ENCODE measurements around the gene EPB41L3.

EPB41L3 gene

GRCh38 chr18:5398269-5398668, 145.5 kb downstream of the EPB41L3 start:
- Mint-ChIP-seq H3K4me3 (no peak overlapping the region), H3K27ac (no peak overlapping the region), H3K4me1 (ENCODE audit: low read depth) (no peaks in the 10 kb centered on the region), H3K27me3 (peaks cover 3% of the 10 kb centered on the region), H3K9me3 (ENCODE audit: low read depth) (no peaks in the 10 kb centered on the region), H3K36me3 (no peaks in the 10 kb centered on the region)

GRCh38 chr18:5397102-5397501, 146.7 kb downstream of the EPB41L3 start:
- no peaks in the 10 kb centered on the region for H3K9me3 Mint-ChIP-seq (ENCODE audit: low read depth)
- no peak overlapping the region for H3K27ac Mint-ChIP-seq
- no peak overlapping the region for H3K4me3 Mint-ChIP-seq
- peaks cover 3% of the 10 kb centered on the region for H3K27me3 Mint-ChIP-seq
- H3K36me3 Mint-ChIP-seq: no peaks in the 10 kb centered on the region
- H3K4me1 Mint-ChIP-seq (ENCODE audit: low read depth): no peaks in the 10 kb centered on the region

- H3K27ac Mint-ChIP-seq: no peak overlapping the region
- H3K4me3 Mint-ChIP-seq: no peak overlapping the region
- H3K36me3 Mint-ChIP-seq: no peaks in the 10 kb centered on the region
- H3K9me3 Mint-ChIP-seq (ENCODE audit: low read depth): no peaks in the 10 kb centered on the region
- no peaks in the 10 kb centered on the region for H3K4me1 Mint-ChIP-seq (ENCODE audit: low read depth)
- peaks cover 3% of the 10 kb centered on the region for H3K27me3 Mint-ChIP-seq
These were observed 147.8 kb downstream of the EPB41L3 start for GRCh38 chr18:5395860-5396448.

DNA sequence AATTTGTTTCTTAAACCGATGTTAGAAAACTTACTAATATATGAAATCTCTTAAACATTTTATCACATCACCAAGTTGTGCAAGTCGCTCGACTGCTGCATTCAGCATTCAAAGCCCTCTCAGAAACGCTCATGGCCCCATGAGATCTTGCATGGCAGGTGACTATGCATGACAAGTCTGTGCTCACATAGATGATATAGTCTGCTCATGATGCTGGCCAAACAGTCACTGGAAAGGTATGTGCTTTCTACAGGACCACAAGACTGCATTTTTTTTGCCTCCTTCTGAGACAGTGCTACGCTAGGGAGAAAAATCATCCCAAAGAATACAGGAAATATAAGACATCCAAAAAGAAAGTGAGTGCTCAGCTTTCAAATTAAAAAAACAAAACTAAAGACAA, 150.0 kb downstream of the EPB41L3 start:
- no peaks in the 10 kb centered on the region for H3K4me1 Mint-ChIP-seq (ENCODE audit: low read depth)
- H3K27me3 Mint-ChIP-seq: peaks cover 1% of the 10 kb centered on the region
- H3K36me3 Mint-ChIP-seq: no peaks in the 10 kb centered on the region
- no peak overlapping the region for H3K4me3 Mint-ChIP-seq
- no peaks in the 10 kb centered on the region for H3K9me3 Mint-ChIP-seq (ENCODE audit: low read depth)
- no peak overlapping the region for H3K27ac Mint-ChIP-seq

DNA sequence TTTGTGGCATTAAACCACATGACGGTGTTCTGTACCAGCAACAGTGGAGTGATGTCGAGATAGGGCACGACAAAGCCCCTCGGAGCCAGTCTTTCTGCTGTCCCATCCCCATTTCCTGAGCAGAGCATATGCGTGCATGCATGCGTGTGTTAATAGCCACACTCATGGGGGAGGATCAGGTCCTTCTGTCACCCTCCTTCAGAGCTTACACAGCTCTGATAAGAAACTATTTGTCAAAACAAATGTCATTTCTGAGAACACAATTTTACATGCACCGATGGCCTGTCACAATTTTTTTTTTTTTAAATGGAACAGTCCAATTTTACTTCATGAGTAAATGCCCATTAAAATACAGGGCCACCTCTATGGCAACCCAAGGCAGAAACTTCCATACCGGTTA, 152.4 kb downstream of the EPB41L3 start:
- Mint-ChIP-seq H3K4me3 (no peak overlapping the region), H3K27me3 (peaks cover 2% of the 10 kb centered on the region), H3K27ac (no peak overlapping the region), H3K4me1 (ENCODE audit: low read depth) (no peaks in the 10 kb centered on the region), H3K36me3 (no peaks in the 10 kb centered on the region), H3K9me3 (ENCODE audit: low read depth) (no peaks in the 10 kb centered on the region)

- Mint-ChIP-seq H3K27ac (no peak overlapping the region), H3K27me3 (peaks cover 2% of the 10 kb centered on the region), H3K4me1 (ENCODE audit: low read depth) (no peaks in the 10 kb centered on the region), H3K36me3 (no peaks in the 10 kb centered on the region), H3K9me3 (ENCODE audit: low read depth) (no peaks in the 10 kb centered on the region), H3K4me3 (no peak overlapping the region)
These were observed 154.4 kb downstream of the EPB41L3 start for GRCh38 chr18:5389356-5389755.

DNA sequence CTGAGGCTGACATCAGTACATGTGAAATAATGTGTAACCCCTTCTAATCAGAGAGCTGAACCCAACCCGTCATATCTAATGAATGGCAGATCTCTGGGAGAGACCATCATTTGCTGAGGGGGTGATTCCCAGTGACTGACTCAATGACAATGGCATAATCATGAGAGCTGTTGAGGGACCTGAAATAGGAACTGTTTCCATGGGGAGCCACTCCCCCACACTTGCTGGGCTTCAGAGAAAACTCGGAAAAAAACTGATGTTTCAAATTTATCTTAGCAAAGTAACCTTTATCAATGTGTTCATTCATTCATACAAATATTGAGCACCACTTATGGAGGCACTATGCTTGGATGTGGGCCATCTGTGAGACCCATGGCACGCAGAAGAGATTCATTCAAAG, 154.9 kb downstream of the EPB41L3 start:
- no peak overlapping the region for H3K27ac Mint-ChIP-seq
- H3K4me3 Mint-ChIP-seq: no peak overlapping the region
- no peaks in the 10 kb centered on the region for H3K36me3 Mint-ChIP-seq
- H3K4me1 Mint-ChIP-seq (ENCODE audit: low read depth): no peaks in the 10 kb centered on the region
- peaks cover 2% of the 10 kb centered on the region for H3K27me3 Mint-ChIP-seq
- H3K9me3 Mint-ChIP-seq (ENCODE audit: low read depth): no peaks in the 10 kb centered on the region

GRCh38 chr18:5380586-5380985, 163.2 kb downstream of the EPB41L3 start:
- H3K4me1 Mint-ChIP-seq (ENCODE audit: low read depth): no peaks in the 10 kb centered on the region
- H3K9me3 Mint-ChIP-seq (ENCODE audit: low read depth): no peaks in the 10 kb centered on the region
- H3K36me3 Mint-ChIP-seq: no peaks in the 10 kb centered on the region
- no peak overlapping the region for H3K4me3 Mint-ChIP-seq
- peaks cover 2% of the 10 kb centered on the region for H3K27me3 Mint-ChIP-seq
- no peak overlapping the region for H3K27ac Mint-ChIP-seq

DNA sequence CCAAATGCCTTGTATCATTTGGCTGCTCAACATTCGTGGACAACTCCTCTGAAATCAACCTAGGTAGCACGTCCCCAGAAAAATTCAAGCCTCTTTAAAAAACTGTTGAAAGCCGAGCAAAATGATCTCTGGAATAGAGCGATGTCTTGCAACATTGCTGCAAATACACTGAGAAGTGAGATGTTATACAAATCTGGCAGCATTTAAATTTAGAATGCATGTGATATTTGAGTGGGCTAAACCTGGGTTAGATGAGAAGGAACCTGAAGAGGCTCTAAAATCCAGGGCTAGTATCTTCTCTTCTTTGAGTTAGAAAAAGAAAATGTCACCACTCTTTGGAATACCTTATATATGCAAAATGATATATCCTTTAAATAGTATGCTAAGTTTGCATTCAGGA, 166.8 kb downstream of the EPB41L3 start:
- no peak overlapping the region for H3K27ac Mint-ChIP-seq
- no peaks in the 10 kb centered on the region for H3K36me3 Mint-ChIP-seq
- peaks cover 2% of the 10 kb centered on the region for H3K27me3 Mint-ChIP-seq
- H3K4me3 Mint-ChIP-seq: no peak overlapping the region
- no peaks in the 10 kb centered on the region for H3K9me3 Mint-ChIP-seq (ENCODE audit: low read depth)
- no peaks in the 10 kb centered on the region for H3K4me1 Mint-ChIP-seq (ENCODE audit: low read depth)

GRCh38 chr18:5370332-5370731, 173.5 kb downstream of the EPB41L3 start:
- Mint-ChIP-seq H3K9me3 (ENCODE audit: low read depth) (no peaks in the 10 kb centered on the region), H3K4me3 (no peak overlapping the region), H3K27ac (no peak overlapping the region), H3K36me3 (no peaks in the 10 kb centered on the region), H3K27me3 (peaks cover 4% of the 10 kb centered on the region), H3K4me1 (ENCODE audit: low read depth) (no peaks in the 10 kb centered on the region)

DNA sequence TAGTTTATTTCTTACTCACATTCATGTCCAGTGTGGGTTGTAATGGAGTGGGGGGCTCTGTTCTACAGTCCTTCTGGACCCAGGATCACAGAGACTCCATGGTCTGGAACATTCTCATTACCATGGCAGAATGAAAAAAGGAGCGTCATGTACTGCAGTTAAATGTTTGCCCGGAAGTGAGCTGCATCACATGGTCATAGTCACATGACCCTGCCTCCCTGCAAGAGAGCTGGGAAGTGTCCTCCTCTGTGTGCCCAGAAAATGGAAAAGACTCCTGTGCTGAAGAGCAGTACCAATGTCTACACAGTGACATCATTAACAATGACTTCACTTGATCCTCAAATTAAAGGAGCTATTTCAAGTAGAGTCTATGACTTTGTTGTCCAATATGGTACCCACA, 174.3 kb downstream of the EPB41L3 start:
- Mint-ChIP-seq H3K36me3 (no peaks in the 10 kb centered on the region), H3K9me3 (ENCODE audit: low read depth) (no peaks in the 10 kb centered on the region), H3K27me3 (peaks cover 4% of the 10 kb centered on the region), H3K4me1 (ENCODE audit: low read depth) (no peaks in the 10 kb centered on the region), H3K4me3 (no peak overlapping the region), H3K27ac (no peak overlapping the region)

- no peak overlapping the region for H3K4me3 Mint-ChIP-seq
- peaks cover 5% of the 10 kb centered on the region for H3K27me3 Mint-ChIP-seq
- no peaks in the 10 kb centered on the region for H3K36me3 Mint-ChIP-seq
- no peaks in the 10 kb centered on the region for H3K4me1 Mint-ChIP-seq (ENCODE audit: low read depth)
- no peak overlapping the region for H3K27ac Mint-ChIP-seq
- H3K9me3 Mint-ChIP-seq (ENCODE audit: low read depth): no peaks in the 10 kb centered on the region
These were observed 178.4 kb downstream of the EPB41L3 start for GRCh38 chr18:5365443-5365842.

DNA sequence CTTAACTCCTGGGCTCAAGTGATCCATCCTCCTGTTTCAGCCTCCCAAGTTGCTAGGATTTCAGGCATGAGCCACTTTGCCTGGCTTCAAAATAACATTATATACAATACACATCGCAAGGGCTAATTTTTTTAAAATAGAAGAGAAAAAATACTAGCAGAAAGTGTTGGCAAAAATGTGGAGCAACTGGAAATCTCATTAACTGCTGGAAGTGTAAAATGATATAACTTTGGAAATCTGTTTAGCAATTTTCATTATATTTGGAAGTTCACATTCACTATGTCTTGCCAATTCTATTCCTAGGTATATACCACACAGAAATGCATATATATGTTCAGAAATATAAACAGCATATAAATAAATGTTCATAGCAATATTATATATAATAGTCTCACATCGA, 193.2 kb downstream of the EPB41L3 start:
- Mint-ChIP-seq H3K36me3 (peaks cover 9% of the 10 kb centered on the region), H3K4me1 (ENCODE audit: low read depth) (no peaks in the 10 kb centered on the region), H3K27me3 (no peaks in the 10 kb centered on the region), H3K4me3 (no peak overlapping the region), H3K9me3 (ENCODE audit: low read depth) (peaks cover 22% of the 10 kb centered on the region), H3K27ac (no peak overlapping the region)

Measured in activated naive CD8-positive, alpha-beta T cell (primary cell).